Muscle of leg (tissue), 16 donors: Measurements from ENCODE around the gene PTGDS. TPM values are rescaled to one million over a fixed set of nuclear protein-coding genes. Genes with fewer than 3 reads are reported as not detected.

Experiments
- DNase-seq: peaks from one replicate; pipeline ENCODE4 v3.0.0; 2013
- H3K27ac ChIP-seq: one replicate; pipeline ENCODE4 v1.5.1; 2013; ENCODE audit warnings: mild to moderate bottlenecking, low read length, control low read depth
- H3K27me3 ChIP-seq: one replicate; pipeline ENCODE4 v1.6.1; 2013; ENCODE audit warnings: low read length; ENCODE audit not compliant: control insufficient read depth, insufficient read depth
- H3K36me3 ChIP-seq: one replicate; pipeline ENCODE4 v1.6.1; 2013; ENCODE audit warnings: low read length; ENCODE audit not compliant: control insufficient read depth, insufficient read depth
- H3K4me1 ChIP-seq: one replicate; pipeline ENCODE4 v1.6.1; 2013; ENCODE audit warnings: low read length; ENCODE audit not compliant: control insufficient read depth, insufficient read depth
- H3K4me3 ChIP-seq: one replicate; pipeline ENCODE4 v1.5.1; 2013; ENCODE audit warnings: low read length, control low read depth
- H3K9me3 ChIP-seq: replicated peaks from 2 replicates; pipeline ENCODE4 v1.6.1; 2013; ENCODE audit warnings: low read depth, low read length; ENCODE audit not compliant: control insufficient read depth
- WGBS: methylation state at CpG from one replicate; pipeline ENCODE4 v1.1.5; 2013; ENCODE audit warnings: missing lambda C conversion rate; ENCODE audit not compliant: insufficient coverage; 5-methylcytosine and 5-hydroxymethylcytosine counted together
- long read RNA-seq, 11 donors: transcript quantifications; one replicate each; lab custom pipeline, GENCODE V29; 2026
- polyA plus RNA-seq, 8 donors: library from polyadenylated mRNA; unstranded; fragments of 120-200 nt; gene quantifications; one replicate each; pipeline versions ENCODE4 v1.2.1 to v1.2.3, GENCODE V29; 2013; ENCODE audit warnings: inconsistent platforms in 1 of 8, low replicate concordance in 1 of 8; ENCODE audit not compliant: insufficient read length in 8 of 8, insufficient read depth in 1 of 8
- total RNA-seq: library from RNA; stranded (reverse); fragments of 120-200 nt; gene quantifications from one replicate; pipeline ENCODE4 v1.2.4, GENCODE V29; 2013

The PTGDS gene
- total RNA-seq (8.4 TPM), polyA plus RNA-seq (10 to 100 TPM in 3 of 8 donors, 1 to 10 TPM in 5; 2.8 to 15.9 (median 7.0) TPM)
- long read RNA-seq, donor 1, partial matches to known transcripts = 0 of 2 reads
- long read RNA-seq, donor 1, other reads (novel, unspliced or antisense) = 0 of 2 reads
- long read RNA-seq, donor 2, partial matches to known transcripts = 0 of 1 reads
- long read RNA-seq, donor 2, other reads (novel, unspliced or antisense) = 0 of 1 reads
- long read RNA-seq, donor 3, transcript PTGDS-202 (7 exons, 807 nt) = major isoform, 8 of 10 reads
- long read RNA-seq, donor 3, partial matches to known transcripts = 0 of 10 reads
- long read RNA-seq, donor 3, other reads (novel, unspliced or antisense) = 0 of 10 reads
- long read RNA-seq, donor 4, transcript PTGDS-202 (7 exons, 807 nt) = major isoform, 11 of 11 reads
- long read RNA-seq, donor 4, partial matches to known transcripts = 0 of 11 reads
- long read RNA-seq, donor 4, other reads (novel, unspliced or antisense) = 0 of 11 reads
- long read RNA-seq, donor 5, partial matches to known transcripts = 0 of 3 reads
- long read RNA-seq, donor 5, other reads (novel, unspliced or antisense) = 0 of 3 reads
- long read RNA-seq, donor 6, transcript PTGDS-202 (7 exons, 807 nt) = major isoform, 8 of 8 reads
- long read RNA-seq, donor 6, partial matches to known transcripts = 0 of 8 reads
- long read RNA-seq, donor 6, other reads (novel, unspliced or antisense) = 0 of 8 reads
- long read RNA-seq, donor 7, transcript PTGDS-202 (7 exons, 807 nt) = major isoform, 6 of 6 reads
- long read RNA-seq, donor 7, partial matches to known transcripts = 0 of 6 reads
- long read RNA-seq, donor 7, other reads (novel, unspliced or antisense) = 0 of 6 reads
- long read RNA-seq, donor 8, partial matches to known transcripts = 0 of 4 reads
- long read RNA-seq, donor 8, other reads (novel, unspliced or antisense) = 0 of 4 reads
- long read RNA-seq, donor 9, partial matches to known transcripts = 0 of 1 reads
- long read RNA-seq, donor 9, other reads (novel, unspliced or antisense) = 0 of 1 reads
- long read RNA-seq, donor 10, partial matches to known transcripts = 0 of 1 reads
- long read RNA-seq, donor 10, other reads (novel, unspliced or antisense) = 0 of 1 reads
- long read RNA-seq, donor 11, transcript PTGDS-202 (7 exons, 807 nt) = major isoform, 9 of 10 reads
- long read RNA-seq, donor 11, partial matches to known transcripts = 0 of 10 reads
- long read RNA-seq, donor 11, other reads (novel, unspliced or antisense) = 0 of 10 reads

- H3K36me3 ChIP-seq = no peaks in the 10 kb centered on the region
- peak within 1 kb of the TSS; percentile 37 for H3K4me3 ChIP-seq
- 59% methylated on average over 9 of the region's 10 CpGs for WGBS
- peaks cover 37% of the 10 kb centered on the region for H3K4me1 ChIP-seq
- DNase-seq = peak; percentile 71
- no peaks in the 10 kb centered on the region for H3K9me3 ChIP-seq
- peaks cover 8% of the 10 kb centered on the region for H3K27me3 ChIP-seq
- no peak within 1 kb of the TSS for H3K27ac ChIP-seq
Observed at GRCh38 chr9:136977223-136977622, at the start of gene PTGDS. Gene PTGDS, plus strand, starts transcription at chr9:136977504. Its CDS starts 75 bp downstream, at chr9:136977579.

GRCh38 chr9:136928591-136928990 lies 48.7 kb upstream of the PTGDS start:
- peaks cover 38% of the 10 kb centered on the region for H3K36me3 ChIP-seq
- no peaks in the 10 kb centered on the region for H3K27me3 ChIP-seq
- no peak overlapping the region for H3K4me3 ChIP-seq
- peaks cover 5% of the 10 kb centered on the region for H3K4me1 ChIP-seq
- no peaks in the 10 kb centered on the region for H3K9me3 ChIP-seq
- no peak for DNase-seq
- H3K27ac ChIP-seq = no peak overlapping the region
- 76% methylated on average over 9 of the region's 9 CpGs for WGBS

- H3K27ac ChIP-seq = no peak overlapping the region
- no peak overlapping the region for H3K4me3 ChIP-seq
- H3K9me3 ChIP-seq = no peaks in the 10 kb centered on the region
- H3K36me3 ChIP-seq = peaks cover 30% of the 10 kb centered on the region
- no peaks in the 10 kb centered on the region for H3K27me3 ChIP-seq
- no peak for DNase-seq
- H3K4me1 ChIP-seq = peaks cover 5% of the 10 kb centered on the region
- WGBS = no CpG with 5 or more reads among the region's 4 CpGs
Observed at GRCh38 chr9:136930014-136930413, 47.3 kb upstream of the PTGDS start.

- DNase-seq = no peak
- no peak overlapping the region for H3K4me3 ChIP-seq
- H3K27ac ChIP-seq = no peak overlapping the region
- H3K4me1 ChIP-seq = peaks cover 3% of the 10 kb centered on the region
- peaks cover 16% of the 10 kb centered on the region for H3K36me3 ChIP-seq
- no peaks in the 10 kb centered on the region for H3K27me3 ChIP-seq
- H3K9me3 ChIP-seq = no peaks in the 10 kb centered on the region
- WGBS = no CpG with 5 or more reads among the region's 2 CpGs
Observed at GRCh38 chr9:136931611-136932130, 45.6 kb upstream of the PTGDS start.

GRCh38 chr9:136934277-136934676 lies 43.0 kb upstream of the PTGDS start:
- WGBS = 89% methylated on average over 2 of the region's 3 CpGs
- Histone ChIP-seq H3K27ac (no peak overlapping the region), H3K4me1 (no peaks in the 10 kb centered on the region), H3K4me3 (no peak overlapping the region), H3K9me3 (no peaks in the 10 kb centered on the region), H3K27me3 (no peaks in the 10 kb centered on the region), H3K36me3 (peaks cover 10% of the 10 kb centered on the region)
- no peak for DNase-seq

- H3K4me1 ChIP-seq = no peaks in the 10 kb centered on the region
- no peaks in the 10 kb centered on the region for H3K27me3 ChIP-seq
- no CpG with 5 or more reads among the region's 3 CpGs for WGBS
- no peak overlapping the region for H3K4me3 ChIP-seq
- no peak for DNase-seq
- no peaks in the 10 kb centered on the region for H3K9me3 ChIP-seq
- H3K36me3 ChIP-seq = peaks cover 23% of the 10 kb centered on the region
- H3K27ac ChIP-seq = no peak overlapping the region
Observed at GRCh38 chr9:136935651-136936050, 41.7 kb upstream of the PTGDS start.

- H3K4me3 ChIP-seq = no peak overlapping the region
- no peaks in the 10 kb centered on the region for H3K9me3 ChIP-seq
- H3K27ac ChIP-seq = no peak overlapping the region
- H3K27me3 ChIP-seq = no peaks in the 10 kb centered on the region
- 71% methylated on average over 4 of the region's 8 CpGs for WGBS
- no peak for DNase-seq
- H3K36me3 ChIP-seq = peaks cover 33% of the 10 kb centered on the region
- H3K4me1 ChIP-seq = no peaks in the 10 kb centered on the region
Observed at GRCh38 chr9:136936645-136937170, 40.6 kb upstream of the PTGDS start.

GRCh38 chr9:136937186-136938001 lies 39.9 kb upstream of the PTGDS start:
- 85% methylated on average over 11 of the region's 15 CpGs for WGBS
- H3K4me1 ChIP-seq = no peaks in the 10 kb centered on the region
- H3K4me3 ChIP-seq = no peak overlapping the region
- H3K9me3 ChIP-seq = no peaks in the 10 kb centered on the region
- H3K27me3 ChIP-seq = no peaks in the 10 kb centered on the region
- no peak for DNase-seq
- H3K36me3 ChIP-seq = peaks cover 40% of the 10 kb centered on the region
- H3K27ac ChIP-seq = no peak overlapping the region

GRCh38 chr9:136939431-136939995 lies 37.8 kb upstream of the PTGDS start:
- DNase-seq = no peak

More at GRCh38 chr9:136939431-136939995, 37.8 kb upstream of the PTGDS start:
- Histone ChIP-seq H3K27ac (no peak overlapping the region), H3K27me3 (no peaks in the 10 kb centered on the region), H3K36me3 (peaks cover 47% of the 10 kb centered on the region), H3K4me3 (no peak overlapping the region), H3K4me1 (peaks cover 13% of the 10 kb centered on the region), H3K9me3 (no peaks in the 10 kb centered on the region)
- whole genome bisulfite sequencing = 85% methylated on average over 28 of the region's 28 CpGs
